ENCODE measurements around the gene GPR153.

DNA sequence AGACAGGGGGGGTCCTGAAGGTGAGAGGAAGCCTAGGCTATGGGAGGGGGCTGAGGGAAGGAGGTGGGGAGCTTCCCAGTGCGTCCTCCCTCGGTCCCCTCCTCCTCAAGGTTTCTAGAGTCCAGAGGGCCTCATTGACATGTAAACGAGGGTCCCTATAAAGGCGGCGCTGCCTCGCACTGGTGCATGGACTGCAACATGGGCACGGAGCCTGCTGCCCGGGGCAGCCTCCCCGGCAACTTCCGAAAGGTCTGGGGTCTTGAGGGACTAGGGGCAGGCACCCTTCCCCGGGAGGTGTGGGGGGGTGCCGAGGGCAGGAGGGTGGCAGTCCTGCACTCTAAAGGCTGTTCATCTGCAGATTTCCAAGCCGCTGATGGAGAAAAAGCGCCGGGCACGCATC lies 16.9 kb downstream of the GPR153 start, which contains the start of gene HES3:
- TF ChIP-seq, protein P1, sequence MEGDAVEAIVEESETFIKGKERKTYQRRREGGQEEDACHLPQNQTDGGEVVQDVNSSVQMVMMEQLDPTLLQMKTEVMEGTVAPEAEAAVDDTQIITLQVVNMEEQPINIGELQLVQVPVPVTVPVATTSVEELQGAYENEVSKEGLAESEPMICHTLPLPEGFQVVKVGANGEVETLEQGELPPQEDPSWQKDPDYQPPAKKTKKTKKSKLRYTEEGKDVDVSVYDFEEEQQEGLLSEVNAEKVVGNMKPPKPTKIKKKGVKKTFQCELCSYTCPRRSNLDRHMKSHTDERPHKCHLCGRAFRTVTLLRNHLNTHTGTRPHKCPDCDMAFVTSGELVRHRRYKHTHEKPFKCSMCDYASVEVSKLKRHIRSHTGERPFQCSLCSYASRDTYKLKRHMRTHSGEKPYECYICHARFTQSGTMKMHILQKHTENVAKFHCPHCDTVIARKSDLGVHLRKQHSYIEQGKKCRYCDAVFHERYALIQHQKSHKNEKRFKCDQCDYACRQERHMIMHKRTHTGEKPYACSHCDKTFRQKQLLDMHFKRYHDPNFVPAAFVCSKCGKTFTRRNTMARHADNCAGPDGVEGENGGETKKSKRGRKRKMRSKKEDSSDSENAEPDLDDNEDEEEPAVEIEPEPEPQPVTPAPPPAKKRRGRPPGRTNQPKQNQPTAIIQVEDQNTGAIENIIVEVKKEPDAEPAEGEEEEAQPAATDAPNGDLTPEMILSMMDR (IDR thresholded peaks at IDR 0.05 in 2 of 3, conservative IDR thresholded peaks at IDR 0.05 in 1 of 3; ENCODE audit: borderline replicate concordance in 1 of 3, insufficient read depth in 1 of 3, low read depth in 2 of 3, low read length in 2 of 3): no peak
- TF ChIP-seq ZFX (IDR thresholded peaks at IDR 0.05) (no peak), POLR2A (IDR thresholded peaks at IDR 0.05; ENCODE audit: borderline replicate concordance, extremely low read depth, insufficient read depth, insufficient read length) (no peak), EZH2 (IDR thresholded peaks at IDR 0.05) (no peak)
